Activated T-helper 9 cell treated with anti-CD3 and anti-CD28 coated beads, Interleukin-2, amount 50 U/mL, for 16 hours (primary cell): ENCODE measurements around the gene SOX6.
"Not testable (repeated sequence)": the region's sequence is repeated elsewhere in the genome, so short reads cannot be mapped to it uniquely, and the experiment has no call there.

ENCODE experiments used
- DNase-seq: peaks from one replicate; pipeline ENCODE4 v3.0.0-alpha.2; 2020; ENCODE audit warnings: low read depth

The SOX6 gene

GRCh38 chr11:16034074-16034473 is 322.3 kb downstream of the SOX6 start:
- no peak for DNase-seq

GRCh38 chr11:16032974-16033373 is 323.4 kb downstream of the SOX6 start:
- DNase-seq, result no peak

- no peak for DNase-seq
Measured at GRCh38 chr11:16031210-16031609, 325.1 kb downstream of the SOX6 start.

GRCh38 chr11:16030664-16031063 is 325.7 kb downstream of the SOX6 start:
- DNase-seq, result no peak

- DNase-seq, result not testable (repeated sequence)
Measured at GRCh38 chr11:16029151-16029550, 327.2 kb downstream of the SOX6 start.

GRCh38 chr11:16028419-16028818 is 327.9 kb downstream of the SOX6 start:
- DNase-seq, result no peak

- DNase-seq, result no peak
Measured at GRCh38 chr11:16027621-16028020, 328.7 kb downstream of the SOX6 start.

- no peak for DNase-seq
Measured at GRCh38 chr11:16026849-16027248, 329.5 kb downstream of the SOX6 start.

- DNase-seq, result no peak
Measured at GRCh38 chr11:16018931-16019330, 337.4 kb downstream of the SOX6 start.

- DNase-seq, result no peak
Measured at GRCh38 chr11:16016468-16016829, 339.9 kb downstream of the SOX6 start.

- DNase-seq, result no peak
Measured at GRCh38 chr11:16015741-16016467, 340.4 kb downstream of the SOX6 start.

- no peak for DNase-seq
Measured at GRCh38 chr11:16013649-16014275, 342.6 kb downstream of the SOX6 start.

- no peak for DNase-seq
Measured at GRCh38 chr11:16013242-16013641, 343.1 kb downstream of the SOX6 start.

- DNase-seq, result no peak
Measured at GRCh38 chr11:16012125-16012751, 344.1 kb downstream of the SOX6 start.

GRCh38 chr11:16011396-16011795 is 344.9 kb downstream of the SOX6 start:
- DNase-seq, result no peak

- DNase-seq, result no peak
Measured at GRCh38 chr11:16009021-16009420, 347.3 kb downstream of the SOX6 start.

GRCh38 chr11:16007514-16007913 is 348.8 kb downstream of the SOX6 start:
- no peak for DNase-seq

- no peak for DNase-seq
Measured at GRCh38 chr11:16002942-16003341, 353.4 kb downstream of the SOX6 start.

- no peak for DNase-seq
Measured at GRCh38 chr11:16001899-16002426, 354.4 kb downstream of the SOX6 start.

- DNase-seq, result no peak
Measured at GRCh38 chr11:16001044-16001568, 355.2 kb downstream of the SOX6 start.

GRCh38 chr11:16000065-16000464 is 356.3 kb downstream of the SOX6 start:
- DNase-seq, result no peak

GRCh38 chr11:15993345-15993744 is 363.0 kb downstream of the SOX6 start:
- DNase-seq, result no peak

- no peak for DNase-seq
Measured at GRCh38 chr11:15991215-15991614, 365.1 kb downstream of the SOX6 start.
